ENCODE measurements around the gene MCTP1.

DNA sequence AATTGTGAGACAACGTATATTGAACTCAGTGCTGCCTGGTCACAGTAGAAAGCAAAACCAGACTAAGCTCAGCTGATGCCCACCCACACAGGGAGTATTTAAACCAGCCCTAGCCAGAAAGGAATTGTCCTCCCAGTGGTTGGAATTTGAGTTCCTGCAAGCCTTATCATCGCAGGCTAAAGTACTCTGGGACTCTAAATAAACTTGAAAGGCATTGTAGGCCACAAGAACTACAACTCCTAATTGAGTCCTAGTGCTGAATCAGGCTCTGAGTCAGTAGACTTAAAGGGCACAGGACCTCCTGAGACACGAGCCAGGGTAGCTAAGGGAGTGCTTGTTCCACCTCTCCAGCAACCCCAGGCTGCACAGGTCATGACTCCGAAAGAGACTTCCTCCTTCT, 171.4 kb downstream of the MCTP1 start:
- TF ChIP-seq GATA2 (IDR thresholded peaks at IDR 0.05; ENCODE audit: low read depth, low read length) (no peak), GATA3 (IDR thresholded peaks at IDR 0.05; ENCODE audit: low read depth, low read length) (no peak)
